GM18909 (cell line): ENCODE data around the gene SRCAP.
A peak's percentile ranks its signal among the peaks of the same experiment; 100 is the strongest.

Experiments used
- ATAC-seq: cut with Tn5 transposase; IDR thresholded peaks from one replicate; pipeline ENCODE4 v1.9.1; 2021; ENCODE audit warnings: mild to moderate bottlenecking; ENCODE audit not compliant: unreplicated experiment, poor library complexity

Gene SRCAP

DNA sequence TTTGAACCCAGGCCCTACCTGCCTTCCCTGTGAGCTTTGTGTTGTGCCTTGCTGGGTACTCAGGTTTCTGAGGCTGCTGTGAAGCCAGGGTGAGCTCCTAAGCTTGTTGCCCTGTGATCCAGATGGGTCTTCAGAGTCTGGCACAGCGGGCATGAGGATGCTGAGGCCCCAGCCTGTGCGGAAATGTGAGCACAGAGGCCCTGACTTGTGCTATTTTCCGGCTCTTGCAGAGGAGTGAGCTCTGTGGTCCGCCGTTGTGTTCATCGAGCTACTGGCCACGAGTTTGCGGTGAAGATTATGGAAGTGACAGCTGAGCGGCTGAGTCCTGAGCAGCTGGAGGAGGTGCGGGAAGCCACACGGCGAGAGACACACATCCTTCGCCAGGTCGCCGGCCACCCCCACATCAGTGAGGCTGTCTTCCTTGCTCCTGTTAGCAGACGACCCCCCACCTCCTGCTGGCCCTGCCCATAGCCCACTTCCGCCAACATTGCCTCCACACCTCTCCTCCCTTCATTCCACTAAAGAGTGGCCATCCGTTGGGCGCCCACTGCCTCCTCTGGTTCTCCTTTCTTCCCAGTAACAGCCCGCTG, 52.0 kb downstream of the SRCAP start:
- no peak for ATAC-seq

DNA sequence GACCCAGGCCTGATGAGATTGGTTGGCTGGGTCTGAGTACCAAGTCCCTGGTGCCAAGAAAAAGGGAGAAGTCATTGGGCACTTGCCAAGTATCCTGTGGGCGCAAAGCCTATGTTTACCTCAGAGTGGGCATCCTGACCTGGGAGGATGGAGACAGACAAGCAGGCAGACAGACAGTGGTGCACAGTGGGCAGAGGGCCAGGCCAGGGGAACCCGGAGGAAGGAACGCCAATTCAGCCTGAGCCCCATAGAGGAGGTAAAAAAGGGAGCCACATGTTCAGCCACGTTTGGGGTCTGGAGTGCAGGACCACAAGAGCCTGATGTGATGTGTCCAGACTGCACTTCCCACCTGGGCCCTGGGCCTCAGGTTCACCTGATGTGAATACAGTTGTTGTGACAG, 54.6 kb downstream of the SRCAP start:
- no peak for ATAC-seq

DNA sequence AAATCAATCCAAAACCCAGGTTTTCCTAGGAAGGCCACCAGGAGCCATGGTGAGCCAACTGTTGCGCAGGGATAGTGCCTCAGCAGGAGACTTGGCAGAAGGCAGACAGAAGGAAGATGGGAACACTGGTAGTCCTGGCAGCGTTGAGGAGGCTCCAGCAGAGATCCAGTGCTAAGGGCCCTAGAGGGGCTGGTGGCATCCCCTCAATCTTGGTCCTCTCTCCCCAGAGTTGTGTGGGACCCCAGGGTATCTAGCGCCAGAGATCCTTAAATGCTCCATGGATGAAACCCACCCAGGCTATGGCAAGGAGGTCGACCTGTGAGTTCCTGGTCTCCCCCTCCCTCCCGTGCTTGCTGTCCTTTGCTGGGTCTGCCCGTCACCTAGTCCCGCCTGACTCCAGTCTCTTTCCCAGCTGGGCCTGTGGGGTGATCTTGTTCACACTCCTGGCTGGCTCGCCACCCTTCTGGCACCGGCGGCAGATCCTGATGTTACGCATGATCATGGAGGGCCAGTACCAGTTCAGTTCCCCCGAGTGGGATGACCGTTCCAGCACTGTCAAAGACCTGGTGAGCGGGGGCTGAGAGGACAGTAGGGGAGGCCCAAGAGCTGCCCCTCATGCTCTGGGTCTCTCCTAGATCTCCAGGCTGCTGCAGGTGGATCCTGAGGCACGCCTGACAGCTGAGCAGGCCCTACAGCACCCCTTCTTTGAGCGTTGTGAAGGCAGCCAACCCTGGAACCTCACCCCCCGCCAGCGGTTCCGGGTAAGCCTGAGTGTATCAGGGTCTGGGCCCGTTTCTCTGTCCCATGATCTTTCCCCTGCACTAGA, 57.2 kb downstream of the SRCAP start:
- no peak for ATAC-seq

DNA sequence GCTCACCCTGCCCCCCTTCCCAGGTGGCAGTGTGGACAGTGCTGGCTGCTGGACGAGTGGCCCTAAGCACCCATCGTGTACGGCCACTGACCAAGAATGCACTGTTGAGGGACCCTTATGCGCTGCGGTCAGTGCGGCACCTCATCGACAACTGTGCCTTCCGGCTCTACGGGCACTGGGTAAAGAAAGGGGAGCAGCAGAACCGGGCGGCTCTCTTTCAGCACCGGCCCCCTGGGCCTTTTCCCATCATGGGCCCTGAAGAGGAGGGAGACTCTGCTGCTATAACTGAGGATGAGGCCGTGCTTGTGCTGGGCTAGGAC, 57.8 kb downstream of the SRCAP start:
- ATAC-seq, result no peak

DNA sequence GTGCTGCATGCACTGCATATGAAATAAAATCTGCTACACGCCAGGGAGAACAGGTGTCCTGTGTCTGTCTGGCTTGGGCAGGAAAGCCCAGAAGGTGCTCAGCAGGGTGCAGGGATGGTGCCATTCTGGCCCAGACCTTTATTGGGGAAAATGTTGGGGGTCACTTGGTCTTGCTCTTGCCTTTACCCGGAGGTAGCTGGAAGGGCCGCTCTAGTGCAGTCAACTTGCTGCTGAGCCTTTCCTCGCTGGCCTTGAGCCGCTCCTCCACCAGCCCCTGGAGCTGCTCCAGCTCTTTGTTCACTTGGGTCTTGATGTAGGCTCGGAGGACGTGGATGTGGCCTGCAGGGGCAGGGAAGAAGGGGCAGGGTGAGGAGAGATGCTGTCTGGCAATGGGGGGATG, 58.3 kb downstream of the SRCAP start:
- no peak for ATAC-seq

DNA sequence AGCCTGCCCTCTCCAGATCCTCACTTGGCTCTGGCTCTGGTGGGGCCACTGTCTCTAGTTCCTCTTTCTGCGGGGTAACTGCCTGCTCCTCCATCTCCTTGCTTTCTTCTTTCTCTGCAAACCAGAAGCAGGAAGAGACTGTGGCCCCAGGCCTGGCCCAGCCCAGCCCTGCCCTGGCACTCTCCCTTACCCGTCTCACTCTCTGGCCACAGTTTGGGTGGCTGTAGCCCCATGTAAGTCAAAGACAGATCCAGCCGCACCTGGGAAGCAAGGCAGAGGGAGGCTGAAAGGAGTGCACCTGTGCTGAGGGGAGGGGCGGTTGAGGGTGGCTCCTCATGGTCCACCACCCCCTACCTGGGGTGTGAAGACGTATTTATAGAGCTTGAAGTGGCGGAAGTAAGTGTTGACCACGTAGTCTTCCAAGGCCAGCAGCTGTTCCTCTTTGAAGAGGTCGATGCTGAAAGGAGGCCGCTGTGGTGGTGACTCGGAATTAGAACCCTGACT, 60.1 kb downstream of the SRCAP start:
- no peak for ATAC-seq

DNA sequence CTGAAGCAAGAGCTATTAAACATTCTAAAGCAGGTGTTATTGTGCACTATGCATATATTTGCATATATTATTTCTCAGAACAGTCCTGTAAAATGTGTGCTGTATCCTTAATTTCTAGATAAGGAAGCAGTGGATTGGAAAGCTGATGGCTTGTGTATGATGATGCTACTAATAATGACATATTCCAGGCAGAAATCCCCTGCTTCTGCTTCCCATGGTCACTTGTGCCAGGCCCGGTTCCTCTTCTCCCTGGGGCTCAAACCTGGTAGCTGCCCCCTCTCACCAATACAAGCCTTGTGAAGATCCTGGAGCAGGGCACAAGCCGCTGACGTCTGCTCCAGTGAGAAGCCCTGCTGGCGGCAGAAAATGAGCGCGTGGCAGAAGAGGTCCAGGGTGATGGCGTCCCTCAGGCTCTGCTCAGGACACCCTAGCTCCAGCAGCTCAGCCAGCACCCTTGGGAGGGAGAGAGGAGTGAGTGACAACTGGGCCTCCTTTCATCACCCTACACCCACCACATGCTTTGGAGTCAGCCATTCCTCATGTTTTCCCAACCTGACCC, 61.1 kb downstream of the SRCAP start:
- no peak for ATAC-seq

DNA sequence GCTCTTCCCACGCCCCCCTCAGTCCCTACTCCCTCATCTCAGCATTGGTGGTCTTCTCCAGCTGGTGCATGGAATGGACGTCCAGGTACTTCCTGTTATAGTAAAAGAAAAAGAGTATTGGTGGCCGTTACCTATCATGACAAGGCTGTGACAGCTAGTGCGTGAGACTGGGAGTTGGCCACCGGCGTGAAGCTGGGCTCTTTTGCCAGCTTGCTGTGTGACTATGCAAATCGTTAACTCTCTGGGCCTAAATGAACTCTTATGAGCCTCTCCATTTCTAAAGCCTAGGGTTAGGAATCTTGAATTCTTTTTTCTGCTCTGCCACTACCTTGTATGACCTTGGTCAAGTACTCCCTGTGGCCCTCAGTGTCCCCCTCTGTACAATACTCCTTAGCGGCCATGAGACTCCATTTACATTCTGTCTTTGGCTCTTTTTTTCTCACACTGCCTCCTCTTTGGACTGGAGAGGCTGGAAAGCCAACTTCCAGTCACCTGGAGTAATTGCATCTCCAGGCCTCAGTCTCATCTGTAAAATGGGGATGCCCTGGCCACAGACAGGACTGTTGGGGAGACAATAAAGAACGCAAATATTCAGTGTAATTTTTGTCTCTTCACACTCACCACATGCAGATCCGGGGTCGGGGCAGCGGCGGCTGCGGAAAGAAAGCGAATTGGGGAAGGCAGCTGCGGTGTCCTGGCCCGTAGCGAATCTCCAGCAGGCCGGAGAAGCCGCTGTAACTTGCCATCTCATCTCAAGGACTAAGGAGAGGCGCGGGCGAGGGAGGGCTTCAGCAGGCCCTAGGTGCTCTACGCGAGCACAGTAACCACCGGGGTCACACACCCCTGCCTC, 61.8 kb downstream of the SRCAP start:
- ATAC-seq, result no peak

DNA sequence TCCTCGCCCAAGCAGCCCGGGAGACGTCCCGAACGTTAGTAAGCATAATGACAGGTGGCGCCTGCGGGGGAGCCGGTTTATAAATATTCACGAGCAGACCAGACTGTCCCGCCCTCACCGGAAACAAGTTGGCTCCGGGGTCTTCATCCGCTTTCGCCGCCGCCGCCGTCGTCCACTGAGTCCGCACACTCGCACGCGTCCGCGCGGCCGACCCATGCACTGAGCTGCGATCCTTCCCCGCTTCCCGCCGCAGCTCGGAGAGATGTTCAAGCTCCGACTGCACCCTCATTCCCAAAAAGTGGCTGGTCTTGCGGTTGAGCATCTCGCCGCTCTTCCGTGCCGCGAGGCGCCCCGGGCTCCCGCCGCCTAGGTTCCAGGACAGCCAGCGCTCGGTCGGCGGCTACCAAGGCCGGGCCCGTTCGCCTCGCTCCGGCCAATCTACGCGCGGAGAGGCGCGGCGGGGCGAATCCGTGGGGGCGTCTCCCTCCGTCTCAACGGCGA, 62.5 kb downstream of the SRCAP start:
- ATAC-seq, result peak; percentile 31

DNA sequence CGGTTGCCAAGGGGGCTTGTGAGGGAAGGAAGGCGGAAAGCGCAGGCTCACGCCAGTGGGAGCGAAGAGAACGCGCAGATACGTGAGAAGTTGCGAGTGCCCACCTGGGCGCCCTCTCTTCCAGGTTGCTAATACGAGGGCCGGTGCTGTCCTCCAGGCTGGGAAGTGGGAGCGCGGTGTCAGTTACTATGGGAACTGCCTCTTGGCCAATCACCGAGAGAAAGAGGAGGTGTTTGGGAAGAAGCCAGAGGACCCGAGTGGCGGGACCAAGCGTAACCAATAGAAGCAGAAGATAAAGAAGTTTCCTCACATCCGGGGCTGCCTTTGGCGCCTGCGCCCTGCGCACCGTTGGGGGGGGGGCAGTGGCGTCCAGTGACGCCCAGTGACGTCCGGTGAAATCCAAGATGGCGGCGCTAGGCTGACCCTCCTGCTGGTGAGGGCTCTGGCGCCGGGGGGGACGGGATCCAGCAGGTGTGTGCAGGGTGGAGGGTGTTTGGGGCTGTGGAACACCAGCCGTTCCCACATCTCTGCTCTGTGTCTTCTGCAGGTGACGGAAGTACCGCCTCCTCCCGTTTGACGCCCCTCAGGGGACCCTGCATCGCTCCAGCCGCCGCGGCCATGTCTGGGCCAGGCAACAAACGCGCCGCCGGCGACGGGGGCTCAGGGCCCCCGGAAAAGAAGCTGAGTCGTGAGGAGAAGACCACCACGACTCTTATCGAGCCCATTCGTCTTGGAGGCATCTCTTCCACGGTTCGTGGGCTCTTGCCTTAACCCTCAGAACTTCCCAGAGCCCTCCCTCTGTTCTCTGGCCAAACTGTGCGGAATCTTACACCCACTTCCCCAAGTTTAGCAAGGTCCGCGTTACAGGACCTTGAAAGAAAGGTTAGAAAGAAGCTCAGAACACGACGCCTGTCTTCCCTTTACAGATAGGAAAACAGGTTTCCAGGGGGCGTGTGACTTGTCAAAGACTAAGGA, 63.2 kb downstream of the SRCAP start, which contains the start of the genes CFAP119 and RNF40:
Gene CFAP119, minus strand, starts transcription at position 135 of the 975 bp plus-strand sequence. CDS start 314 bp downstream, outside the sequence.
Gene RNF40, plus strand, starts transcription at position 395 of the 975 bp plus-strand sequence. Its CDS starts 224 bp downstream, at position 619.
- peak; percentile 89 for ATAC-seq

DNA sequence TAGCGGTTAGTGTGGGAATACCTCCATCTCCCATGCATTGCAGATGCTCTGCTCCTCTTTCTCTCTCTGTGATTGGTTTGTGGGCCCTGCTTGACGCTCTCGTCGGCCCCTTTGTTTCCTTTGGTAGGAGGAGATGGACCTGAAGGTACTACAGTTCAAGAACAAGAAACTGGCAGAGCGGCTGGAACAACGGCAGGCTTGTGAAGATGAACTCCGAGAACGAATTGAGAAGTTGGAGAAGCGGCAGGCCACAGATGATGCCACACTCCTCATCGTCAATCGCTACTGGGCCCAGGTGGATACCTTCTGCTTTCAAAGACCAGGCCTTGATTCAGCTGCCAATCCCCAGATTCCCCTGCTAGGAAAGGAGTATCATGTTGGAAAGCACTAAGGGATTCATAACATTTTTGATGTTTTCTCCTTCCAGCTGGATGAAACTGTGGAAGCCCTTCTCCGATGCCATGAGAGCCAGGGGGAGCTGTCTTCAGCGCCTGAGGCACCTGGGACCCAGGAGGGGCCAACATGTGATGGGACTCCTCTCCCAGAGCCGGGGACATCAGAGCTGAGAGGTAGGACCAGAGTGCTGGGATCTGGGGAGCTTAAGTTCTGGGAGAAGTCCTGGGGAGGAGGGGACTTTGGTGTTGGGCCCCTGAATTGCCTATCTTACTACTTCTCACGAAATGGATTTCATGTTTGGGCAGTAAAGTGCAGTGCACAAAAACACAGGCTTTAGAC, 64.2 kb downstream of the SRCAP start:
- no peak for ATAC-seq

DNA sequence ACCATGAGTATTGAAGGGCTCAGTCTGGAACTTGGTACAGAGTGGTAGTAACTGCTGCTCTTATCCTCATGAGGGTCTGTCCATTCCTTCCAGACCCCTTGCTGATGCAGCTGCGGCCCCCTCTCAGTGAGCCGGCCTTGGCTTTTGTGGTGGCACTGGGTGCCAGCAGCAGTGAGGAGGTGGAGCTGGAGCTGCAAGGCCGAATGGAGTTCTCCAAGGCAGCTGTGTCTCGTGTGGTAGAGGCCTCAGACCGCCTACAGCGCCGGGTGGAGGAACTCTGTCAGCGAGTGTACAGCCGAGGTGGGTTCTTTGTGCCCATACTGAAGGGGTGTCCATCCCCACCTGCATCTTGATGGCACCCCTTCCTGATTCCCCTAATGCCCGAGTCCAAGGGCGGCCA, 65.1 kb downstream of the SRCAP start:
- no peak for ATAC-seq

DNA sequence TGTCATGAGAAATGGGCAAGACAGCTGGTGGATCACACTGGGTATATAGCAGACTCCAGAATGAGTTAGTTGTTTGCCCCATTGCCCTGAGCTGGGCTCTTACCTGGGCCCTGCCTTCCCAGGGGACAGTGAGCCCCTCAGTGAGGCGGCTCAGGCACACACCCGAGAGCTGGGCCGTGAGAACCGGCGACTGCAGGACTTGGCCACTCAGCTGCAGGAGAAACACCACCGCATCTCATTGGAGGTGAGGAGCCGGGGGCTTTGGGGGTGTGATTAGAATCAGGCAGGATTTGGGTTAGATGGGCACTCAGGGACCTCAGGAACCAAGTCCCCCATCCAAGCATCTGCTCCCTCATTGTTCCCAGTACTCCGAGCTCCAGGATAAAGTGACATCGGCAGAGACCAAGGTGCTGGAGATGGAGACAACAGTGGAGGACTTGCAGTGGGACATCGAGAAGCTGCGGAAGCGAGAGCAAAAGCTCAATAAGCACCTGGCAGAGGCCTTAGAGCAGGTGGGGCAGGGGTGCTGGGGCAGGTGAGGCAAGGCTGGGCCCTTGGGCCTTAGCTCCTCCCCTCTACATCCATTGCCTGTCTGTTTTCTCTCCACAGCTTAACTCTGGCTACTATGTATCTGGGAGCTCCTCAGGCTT, 66.0 kb downstream of the SRCAP start:
- no peak for ATAC-seq

DNA sequence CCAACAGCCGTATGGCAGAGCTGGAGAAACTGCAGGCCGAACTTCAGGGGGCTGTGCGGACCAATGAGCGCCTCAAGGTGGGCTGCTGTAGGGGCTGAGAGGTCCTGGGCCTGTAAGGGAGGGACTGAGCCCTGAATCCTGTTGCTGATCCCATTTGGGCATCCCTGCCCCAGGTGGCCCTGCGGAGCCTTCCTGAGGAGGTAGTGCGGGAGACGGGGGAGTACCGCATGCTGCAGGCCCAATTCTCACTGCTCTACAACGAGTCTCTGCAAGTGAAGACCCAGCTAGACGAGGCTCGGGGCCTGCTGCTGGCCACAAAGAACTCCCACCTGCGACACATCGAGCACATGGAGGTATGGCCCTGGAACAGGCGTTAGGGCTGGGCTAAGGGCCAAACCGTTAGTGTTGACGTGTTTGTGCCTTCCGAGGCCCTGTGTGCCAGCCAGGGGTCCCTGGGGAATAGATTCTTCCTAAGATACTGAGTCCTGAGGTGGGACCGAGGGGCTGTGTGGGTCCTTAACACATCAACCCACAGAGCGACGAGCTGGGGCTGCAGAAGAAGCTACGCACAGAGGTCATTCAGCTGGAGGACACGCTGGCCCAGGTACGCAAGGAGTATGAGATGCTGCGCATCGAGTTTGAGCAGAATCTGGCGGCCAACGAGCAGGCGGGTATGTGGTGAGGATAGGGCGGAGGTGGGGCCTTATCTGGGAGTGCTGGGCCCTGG, 67.4 kb downstream of the SRCAP start:
- ATAC-seq, result no peak

DNA sequence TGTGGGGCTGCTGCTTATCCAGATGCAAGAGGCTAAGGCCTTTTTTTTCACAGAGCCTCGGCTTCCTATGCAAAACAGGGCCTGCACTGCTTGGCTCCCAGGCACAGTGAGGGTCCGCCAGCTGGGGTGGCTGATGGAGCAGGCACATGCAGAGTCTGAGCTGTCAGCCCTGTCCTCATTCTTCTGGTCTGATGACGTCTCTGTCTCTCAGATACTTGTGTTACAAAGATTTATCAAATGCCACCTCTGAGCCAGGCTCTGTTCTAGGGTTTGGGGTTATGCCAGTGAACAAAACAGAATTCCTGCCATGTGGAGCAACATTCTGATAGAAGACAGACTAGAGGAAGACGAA, 67.9 kb downstream of the SRCAP start:
- no peak for ATAC-seq

DNA sequence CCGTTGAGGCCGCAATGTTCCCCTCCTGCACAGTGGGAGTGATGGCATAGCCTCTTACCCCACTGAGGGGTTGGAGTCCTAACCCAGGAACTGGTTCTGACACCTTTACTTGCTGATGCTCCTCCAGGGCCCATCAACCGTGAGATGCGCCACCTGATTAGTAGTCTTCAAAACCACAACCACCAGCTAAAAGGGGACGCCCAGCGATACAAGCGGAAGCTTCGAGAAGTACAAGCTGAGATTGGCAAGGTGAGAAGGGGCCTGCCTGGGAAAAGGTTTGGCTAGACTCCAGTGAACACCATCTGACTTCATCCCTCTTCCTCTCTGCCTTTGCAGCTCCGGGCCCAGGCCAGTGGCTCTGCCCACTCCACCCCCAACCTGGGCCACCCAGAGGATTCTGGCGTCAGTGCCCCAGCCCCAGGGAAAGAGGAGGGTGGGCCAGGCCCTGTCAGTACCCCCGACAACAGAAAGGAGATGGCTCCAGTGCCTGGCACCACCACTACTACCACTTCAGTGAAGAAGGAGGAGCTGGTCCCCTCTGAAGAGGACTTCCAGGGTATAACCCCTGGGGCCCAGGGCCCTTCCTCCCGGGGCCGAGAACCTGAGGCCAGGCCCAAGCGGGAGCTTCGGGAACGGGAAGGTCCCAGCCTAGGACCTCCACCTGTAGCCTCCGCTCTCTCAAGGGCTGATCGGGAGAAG, 68.9 kb downstream of the SRCAP start:
- no peak for ATAC-seq

DNA sequence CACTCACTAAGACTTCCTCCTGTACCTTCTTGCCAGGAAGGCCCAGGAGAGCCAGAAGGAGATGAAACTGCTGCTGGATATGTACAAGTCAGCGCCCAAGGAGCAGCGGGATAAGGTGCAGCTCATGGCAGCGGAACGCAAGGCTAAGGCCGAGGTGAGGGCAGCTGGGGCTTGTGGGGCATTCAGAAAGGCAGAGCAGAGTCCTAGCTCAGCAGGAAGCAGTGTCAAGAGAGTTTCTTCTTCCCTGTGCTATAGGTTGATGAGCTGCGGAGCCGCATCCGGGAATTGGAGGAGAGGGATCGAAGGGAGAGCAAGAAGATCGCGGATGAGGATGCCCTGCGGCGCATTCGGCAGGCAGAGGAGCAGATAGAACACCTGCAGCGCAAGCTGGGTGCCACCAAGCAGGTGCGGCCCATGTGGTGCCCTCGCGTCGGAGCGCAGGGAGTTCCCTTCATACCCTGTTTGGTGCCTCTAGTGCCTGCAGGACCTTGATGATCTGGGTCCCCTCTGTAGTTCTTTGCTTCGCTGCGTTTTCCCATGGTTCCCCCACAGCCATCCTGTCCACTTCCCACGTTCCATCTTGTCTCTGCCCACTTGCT, 69.7 kb downstream of the SRCAP start:
- no peak for ATAC-seq
